Astrocyte (in vitro differentiated cells and primary cell): ENCODE results near the gene GPR89A. TPM values are rescaled to one million over a fixed set of nuclear protein-coding genes. Genes with fewer than 3 reads are reported as not detected.
"Not testable (repeated sequence)": the region's sequence is repeated elsewhere in the genome, so short reads cannot be mapped to it uniquely, and the experiment has no call there.

Experiments
- DNase-seq: peaks from one replicate; pipeline ENCODE4 v3.0.0-alpha.2; 2010; ENCODE audit warnings: low read depth
- FAIRE-seq: peaks from 2 replicates; lab custom pipeline; 2011; peaks lifted over from hg19 to GRCh38; lab: Jason Lieb, UNC
- H2AFZ ChIP-seq: 2 replicates; pipeline ENCODE4 v1.6.0; 2012; ENCODE audit warnings: low read depth, low read length, inconsistent platforms
- H3K27ac ChIP-seq: 2 replicates; pipeline ENCODE4 v1.5.1; 2011; ENCODE audit warnings: low read depth, low read length, inconsistent platforms
- H3K27me3 ChIP-seq: 2 replicates; pipeline ENCODE4 v1.6.0; 2011; ENCODE audit warnings: low read length, inconsistent platforms; ENCODE audit not compliant: insufficient read depth
- H3K36me3 ChIP-seq: 2 replicates; pipeline ENCODE4 v1.5.1; 2011; ENCODE audit warnings: low read length, inconsistent platforms; ENCODE audit not compliant: insufficient read depth
- H3K4me1 ChIP-seq: 2 replicates; pipeline ENCODE4 v1.5.1; 2011; ENCODE audit warnings: low read length, inconsistent platforms; ENCODE audit not compliant: insufficient read depth
- H3K4me2 ChIP-seq: 2 replicates; pipeline ENCODE4 v1.6.0; 2012; ENCODE audit warnings: low read length, inconsistent platforms
- H3K4me3 ChIP-seq: 2 replicates; pipeline ENCODE4 v1.5.1; 2011; ENCODE audit warnings: low read depth, mild to moderate bottlenecking, low read length, inconsistent platforms; ENCODE audit not compliant: insufficient read depth
- H3K79me2 ChIP-seq: 2 replicates; pipeline ENCODE4 v1.6.0; 2012; ENCODE audit warnings: mild to moderate bottlenecking, low read length, inconsistent platforms; ENCODE audit not compliant: insufficient read depth
- H3K9ac ChIP-seq: 2 replicates; pipeline ENCODE4 v1.6.0; 2012; ENCODE audit warnings: mild to moderate bottlenecking, low read length, inconsistent platforms
- H3K9me3 ChIP-seq: 2 replicates; pipeline ENCODE4 v1.5.1; 2012; ENCODE audit warnings: low read depth, mild to moderate bottlenecking, low read length, inconsistent platforms; ENCODE audit not compliant: insufficient read depth
- H4K20me1 ChIP-seq: 2 replicates; pipeline ENCODE4 v1.6.0; 2012; ENCODE audit warnings: low read length, inconsistent platforms; ENCODE audit not compliant: insufficient read depth
- H3K27ac Mint-ChIP-seq: one replicate; pipeline ENCODE4 v1.8.0; 2021; ENCODE audit warnings: mild to moderate bottlenecking, mixed read lengths; ENCODE audit not compliant: unreplicated experiment
- H3K27me3 Mint-ChIP-seq: one replicate; pipeline ENCODE4 v1.8.0; 2021; ENCODE audit warnings: low read depth, mixed read lengths; ENCODE audit not compliant: unreplicated experiment
- H3K36me3 Mint-ChIP-seq: one replicate; pipeline ENCODE4 v1.8.0; 2021; ENCODE audit warnings: low read depth, mixed read lengths; ENCODE audit not compliant: unreplicated experiment
- H3K4me1 Mint-ChIP-seq: one replicate; pipeline ENCODE4 v1.8.0; 2021; ENCODE audit warnings: low read depth, mixed read lengths; ENCODE audit not compliant: unreplicated experiment
- H3K4me3 Mint-ChIP-seq: one replicate; pipeline ENCODE4 v1.8.0; 2021; ENCODE audit warnings: mild to moderate bottlenecking, moderate library complexity, mixed read lengths; ENCODE audit not compliant: unreplicated experiment
- H3K9me3 Mint-ChIP-seq: one replicate; pipeline ENCODE4 v1.8.0; 2021; ENCODE audit warnings: mild to moderate bottlenecking, mixed read lengths; ENCODE audit not compliant: unreplicated experiment
- total RNA-seq: library from RNA; stranded (reverse); gene quantifications from 2 replicates; pipeline ENCODE4 v1.2.1, GENCODE V29; 2021

Gene GPR89A
- total RNA-seq, 1 donor from 2014 or later: 19.1 TPM

DNA sequence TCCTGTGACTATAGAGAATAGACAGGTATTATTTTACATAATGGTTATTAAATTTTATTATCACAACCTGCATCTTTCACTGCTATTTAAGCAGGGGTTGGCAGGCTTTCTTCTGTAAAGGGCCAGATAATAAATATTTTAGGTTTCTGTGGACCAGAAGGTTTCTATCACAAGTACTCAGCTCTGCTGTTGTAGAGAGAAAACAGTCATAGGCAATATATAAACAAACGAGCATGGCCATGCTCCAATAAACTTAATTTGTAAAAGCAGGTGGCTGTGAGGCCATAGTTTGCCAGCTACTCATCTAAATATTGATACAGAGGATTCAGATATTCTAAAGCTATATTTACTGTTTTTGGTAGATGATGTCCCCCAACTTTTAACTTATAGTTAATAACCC lies 12.3 kb downstream of the GPR89A start:
- not testable (repeated sequence) for H3K27ac ChIP-seq, H3K9me3 ChIP-seq, H3K9ac ChIP-seq, H4K20me1 ChIP-seq, H3K36me3 Mint-ChIP-seq, H3K4me2 ChIP-seq, FAIRE-seq, H3K27ac Mint-ChIP-seq, H3K4me3 Mint-ChIP-seq, DNase-seq, H3K4me1 ChIP-seq, H3K4me3 ChIP-seq, H3K79me2 ChIP-seq, H3K27me3 ChIP-seq, H2AFZ ChIP-seq, H3K36me3 ChIP-seq, H3K27me3 Mint-ChIP-seq, H3K9me3 Mint-ChIP-seq, H3K4me1 Mint-ChIP-seq

DNA sequence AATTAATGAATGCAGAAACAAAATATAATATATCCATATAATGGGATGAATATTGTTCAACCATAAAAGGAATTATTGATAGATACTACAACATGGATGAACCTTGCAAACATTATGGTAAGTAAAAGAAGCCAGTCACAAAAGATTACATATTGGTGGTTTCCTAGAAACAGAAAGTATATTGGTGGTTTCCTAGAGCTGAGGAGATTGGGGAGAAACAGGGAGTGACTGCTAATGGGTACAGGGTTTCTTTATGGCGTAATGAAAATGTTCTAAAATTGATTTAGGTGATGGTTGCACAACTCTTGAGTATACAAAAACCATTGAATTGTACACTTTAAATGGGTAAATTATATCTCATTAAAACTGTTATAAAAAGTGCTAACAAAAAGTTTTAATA lies 14.4 kb downstream of the GPR89A start:
- H3K27ac Mint-ChIP-seq, H3K4me3 Mint-ChIP-seq, H3K79me2 ChIP-seq, H3K36me3 ChIP-seq, H3K9me3 ChIP-seq, H3K27me3 ChIP-seq, H3K4me2 ChIP-seq, H4K20me1 ChIP-seq, H3K36me3 Mint-ChIP-seq, H3K27me3 Mint-ChIP-seq, H3K4me3 ChIP-seq, H3K27ac ChIP-seq, H3K9me3 Mint-ChIP-seq, H3K4me1 Mint-ChIP-seq, H3K4me1 ChIP-seq, H2AFZ ChIP-seq, FAIRE-seq, H3K9ac ChIP-seq, DNase-seq: not testable (repeated sequence)

DNA sequence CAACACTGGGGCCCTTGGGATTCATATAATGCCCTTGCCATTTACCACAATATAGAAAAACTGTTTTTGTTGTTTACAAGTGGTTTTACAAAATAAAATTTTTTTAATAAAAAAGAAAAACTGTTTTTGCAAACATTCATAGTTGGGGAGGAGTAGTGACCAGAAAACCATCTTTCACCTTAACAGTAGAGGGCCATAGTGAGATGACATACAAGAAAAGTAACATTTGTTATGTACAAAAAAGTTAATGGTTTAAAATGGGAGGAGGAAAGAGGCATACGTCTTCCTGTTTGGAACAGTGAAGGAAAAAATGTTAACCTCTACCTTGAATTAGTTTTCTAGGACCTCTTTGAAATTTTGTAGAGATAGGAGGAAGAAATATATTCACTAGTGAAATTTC lies 28.4 kb downstream of the GPR89A start:
- H2AFZ ChIP-seq, H3K9ac ChIP-seq, FAIRE-seq, H3K36me3 ChIP-seq, H3K4me2 ChIP-seq, H3K4me3 ChIP-seq, H3K79me2 ChIP-seq, H3K27ac ChIP-seq, H3K4me1 Mint-ChIP-seq, H3K36me3 Mint-ChIP-seq, H3K27ac Mint-ChIP-seq, H4K20me1 ChIP-seq, DNase-seq, H3K4me3 Mint-ChIP-seq, H3K9me3 Mint-ChIP-seq, H3K9me3 ChIP-seq, H3K27me3 ChIP-seq, H3K4me1 ChIP-seq, H3K27me3 Mint-ChIP-seq: not testable (repeated sequence)

DNA sequence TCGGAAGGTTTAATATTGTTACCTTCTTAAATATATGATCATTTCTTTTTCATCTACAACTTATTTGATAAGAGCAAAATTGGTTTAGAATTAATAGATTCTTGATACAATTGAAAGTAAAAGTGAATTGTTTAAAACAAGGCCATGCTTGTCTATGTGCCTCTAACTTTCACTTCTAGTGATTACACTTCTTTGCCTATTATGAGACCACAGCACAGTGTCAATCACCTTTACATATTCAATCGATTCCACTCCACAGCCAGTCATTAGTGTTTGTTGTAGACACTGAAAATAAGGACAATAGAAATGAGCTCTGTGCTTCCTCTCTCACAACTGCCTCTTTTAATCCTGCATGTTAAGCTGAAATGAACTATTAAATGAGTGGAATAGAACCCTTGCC lies 34.1 kb downstream of the GPR89A start:
- H3K36me3 ChIP-seq, H3K9me3 Mint-ChIP-seq, H3K27me3 ChIP-seq, H3K27ac ChIP-seq, H3K4me3 ChIP-seq, H4K20me1 ChIP-seq, DNase-seq, H3K4me2 ChIP-seq, H3K9me3 ChIP-seq, H2AFZ ChIP-seq, H3K4me1 Mint-ChIP-seq, H3K4me3 Mint-ChIP-seq, H3K4me1 ChIP-seq, H3K9ac ChIP-seq, H3K36me3 Mint-ChIP-seq, H3K79me2 ChIP-seq, H3K27ac Mint-ChIP-seq, H3K27me3 Mint-ChIP-seq, FAIRE-seq: not testable (repeated sequence)

DNA sequence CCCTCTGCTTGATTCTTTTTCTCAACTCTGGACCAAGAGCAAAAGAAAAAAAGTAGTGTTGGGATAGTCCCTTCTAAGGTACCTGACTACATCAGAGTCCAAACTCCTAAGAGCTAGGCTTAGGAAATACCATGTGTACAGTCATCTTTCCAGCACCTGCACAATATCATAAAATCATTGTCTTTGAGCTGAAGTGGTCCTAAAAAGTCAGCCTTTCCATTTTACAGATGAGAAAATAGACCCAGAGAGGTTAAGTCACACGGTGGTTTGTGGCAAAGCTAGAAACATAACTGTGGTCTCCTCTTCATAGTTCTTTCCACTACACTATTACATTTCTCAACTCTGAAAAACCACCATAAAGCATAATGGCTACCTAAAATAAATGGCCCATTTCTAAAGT lies 36.2 kb downstream of the GPR89A start:
- not testable (repeated sequence) for FAIRE-seq

DNA sequence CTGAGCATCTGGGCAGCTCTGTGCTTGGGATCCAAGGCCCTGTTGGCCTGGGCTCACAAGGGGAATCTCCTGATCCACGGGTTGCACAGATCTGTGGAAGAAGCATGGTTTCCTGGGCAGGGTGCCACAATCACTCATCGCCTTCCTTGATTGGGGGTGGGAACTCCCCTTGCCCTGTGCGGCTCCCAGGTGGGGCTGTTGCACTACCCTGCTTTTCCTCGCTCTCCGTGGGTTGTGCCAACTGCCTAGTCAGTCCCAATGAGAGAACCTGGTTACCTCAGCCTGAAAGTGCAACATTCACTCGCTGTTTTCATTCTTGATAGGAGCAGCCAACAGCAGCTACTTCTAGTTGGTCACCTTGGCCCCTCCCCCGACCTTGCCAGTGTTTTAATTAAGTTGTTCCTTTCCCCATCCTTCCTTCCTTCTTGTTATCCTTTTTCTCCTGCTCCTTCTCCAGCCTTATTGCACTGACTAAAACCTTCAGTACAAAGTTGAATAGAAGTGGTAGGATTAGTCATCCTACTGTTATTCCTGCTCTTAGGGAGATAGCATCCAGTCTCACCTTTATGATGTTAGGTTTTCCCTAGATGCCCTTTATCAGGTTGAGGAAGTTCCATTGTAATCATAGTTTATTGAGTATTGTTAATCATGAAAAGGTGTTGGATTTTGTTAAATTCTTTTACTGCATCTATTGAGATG lies 48.6 kb downstream of the GPR89A start:
- H3K9ac ChIP-seq, H3K4me3 ChIP-seq, H3K4me1 Mint-ChIP-seq, H3K4me3 Mint-ChIP-seq, H3K27me3 ChIP-seq, H3K27ac ChIP-seq, H3K36me3 ChIP-seq, FAIRE-seq, H4K20me1 ChIP-seq, H3K9me3 ChIP-seq, H3K9me3 Mint-ChIP-seq, H3K27me3 Mint-ChIP-seq, DNase-seq, H3K4me2 ChIP-seq, H3K27ac Mint-ChIP-seq, H2AFZ ChIP-seq, H3K36me3 Mint-ChIP-seq, H3K79me2 ChIP-seq, H3K4me1 ChIP-seq: not testable (repeated sequence)

More for the DNA sequence above, 36.2 kb downstream of the GPR89A start:
- not testable (repeated sequence) for H3K27ac ChIP-seq, H4K20me1 ChIP-seq, H3K79me2 ChIP-seq, H3K4me1 Mint-ChIP-seq, H3K4me3 ChIP-seq, H3K4me3 Mint-ChIP-seq, H2AFZ ChIP-seq, H3K9me3 ChIP-seq, DNase-seq, H3K27me3 Mint-ChIP-seq, H3K9me3 Mint-ChIP-seq, H3K27ac Mint-ChIP-seq, H3K27me3 ChIP-seq, H3K4me1 ChIP-seq, H3K4me2 ChIP-seq, H3K36me3 Mint-ChIP-seq, H3K36me3 ChIP-seq, H3K9ac ChIP-seq
